SK-N-SH treated with all-trans-retinoic acid at 6 μM for 48 hours (cell line): Measurements from ENCODE around the gene PCDHGA12.

Experiments used
- CSDC2 ChIP-seq: fragments of 250-450 bp; sonication (Bioruptor Pico); IDR thresholded peaks from 2 replicates; pipeline ENCODE4 v1.5.0; 2020; ENCODE audit warnings: mild to moderate bottlenecking, moderate library complexity
- RARB ChIP-seq: fragments of 250-450 bp; sonication (Bioruptor Pico); IDR thresholded peaks from 2 replicates; pipeline ENCODE4 v1.8.0; 2021; ENCODE audit warnings: mild to moderate bottlenecking, moderate library complexity
- TF ChIP-seq, protein P1 (sequence below): fragments of 250-450 bp; sonication (Bioruptor Pico); IDR thresholded peaks from 2 replicates; pipeline ENCODE4 v1.5.1; 2020; ENCODE audit warnings: low read depth, mild to moderate bottlenecking, moderate library complexity
- TF ChIP-seq, protein P2 (sequence below): fragments of 250-450 bp; sonication (Bioruptor Pico); IDR thresholded peaks from 2 replicates; pipeline ENCODE4 v1.8.0; 2020; ENCODE audit warnings: mild to moderate bottlenecking, moderate library complexity, borderline replicate concordance

DNA sequence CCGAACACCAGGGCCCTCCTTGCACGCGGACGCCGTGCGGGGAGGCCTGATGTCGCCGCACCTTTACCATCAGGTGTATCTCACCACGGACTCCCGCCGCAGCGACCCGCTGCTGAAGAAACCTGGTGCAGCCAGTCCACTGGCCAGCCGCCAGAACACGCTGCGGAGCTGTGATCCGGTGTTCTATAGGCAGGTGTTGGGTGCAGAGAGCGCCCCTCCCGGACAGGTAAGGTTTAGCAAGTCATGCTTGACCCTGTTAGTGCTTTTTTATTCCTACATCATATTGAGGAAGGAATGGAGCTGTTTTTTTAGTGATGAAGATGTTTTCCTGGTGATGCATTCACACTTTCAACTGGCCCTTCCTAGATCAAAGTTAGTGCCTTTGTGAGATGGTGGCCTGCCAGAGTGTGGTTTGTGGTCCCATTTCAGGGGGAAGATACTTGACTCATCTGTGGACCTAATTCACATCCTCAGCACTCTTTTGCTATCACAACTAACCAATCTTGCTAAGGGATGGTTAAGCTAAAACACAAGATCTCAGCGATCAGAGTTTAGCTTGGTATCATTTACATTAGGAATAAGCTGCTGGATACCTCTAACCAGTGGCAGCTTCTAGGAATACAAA lies 48.1 kb downstream of the PCDHGA12 start:
- TF ChIP-seq, protein P1, sequence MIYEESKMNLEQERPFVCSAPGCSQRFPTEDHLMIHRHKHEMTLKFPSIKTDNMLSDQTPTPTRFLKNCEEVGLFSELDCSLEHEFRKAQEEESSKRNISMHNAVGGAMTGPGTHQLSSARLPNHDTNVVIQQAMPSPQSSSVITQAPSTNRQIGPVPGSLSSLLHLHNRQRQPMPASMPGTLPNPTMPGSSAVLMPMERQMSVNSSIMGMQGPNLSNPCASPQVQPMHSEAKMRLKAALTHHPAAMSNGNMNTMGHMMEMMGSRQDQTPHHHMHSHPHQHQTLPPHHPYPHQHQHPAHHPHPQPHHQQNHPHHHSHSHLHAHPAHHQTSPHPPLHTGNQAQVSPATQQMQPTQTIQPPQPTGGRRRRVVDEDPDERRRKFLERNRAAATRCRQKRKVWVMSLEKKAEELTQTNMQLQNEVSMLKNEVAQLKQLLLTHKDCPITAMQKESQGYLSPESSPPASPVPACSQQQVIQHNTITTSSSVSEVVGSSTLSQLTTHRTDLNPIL: no peak
- TF ChIP-seq, protein P2, sequence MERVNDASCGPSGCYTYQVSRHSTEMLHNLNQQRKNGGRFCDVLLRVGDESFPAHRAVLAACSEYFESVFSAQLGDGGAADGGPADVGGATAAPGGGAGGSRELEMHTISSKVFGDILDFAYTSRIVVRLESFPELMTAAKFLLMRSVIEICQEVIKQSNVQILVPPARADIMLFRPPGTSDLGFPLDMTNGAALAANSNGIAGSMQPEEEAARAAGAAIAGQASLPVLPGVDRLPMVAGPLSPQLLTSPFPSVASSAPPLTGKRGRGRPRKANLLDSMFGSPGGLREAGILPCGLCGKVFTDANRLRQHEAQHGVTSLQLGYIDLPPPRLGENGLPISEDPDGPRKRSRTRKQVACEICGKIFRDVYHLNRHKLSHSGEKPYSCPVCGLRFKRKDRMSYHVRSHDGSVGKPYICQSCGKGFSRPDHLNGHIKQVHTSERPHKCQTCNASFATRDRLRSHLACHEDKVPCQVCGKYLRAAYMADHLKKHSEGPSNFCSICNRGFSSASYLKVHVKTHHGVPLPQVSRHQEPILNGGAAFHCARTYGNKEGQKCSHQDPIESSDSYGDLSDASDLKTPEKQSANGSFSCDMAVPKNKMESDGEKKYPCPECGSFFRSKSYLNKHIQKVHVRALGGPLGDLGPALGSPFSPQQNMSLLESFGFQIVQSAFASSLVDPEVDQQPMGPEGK (CRISPR knock-in tag): no peak
- TF ChIP-seq RARB (no peak), CSDC2 (CRISPR knock-in tag) (no peak)
